Fibroblast of lung (primary cell): Measurements from ENCODE around the gene CACFD1.

Source experiments
- CTCF ChIP-seq, 2 donors: IDR thresholded peaks in 1 of 2; conservative IDR thresholded peaks in 1 of 2; 1 replicate in 1 of 2; 2 replicates in 1 of 2; pipeline ENCODE4 v1.5.1; 2011 to 2012; ENCODE audit warnings: low read length in 2 of 2, control low read depth in 1 of 2, inconsistent platforms in 1 of 2, low read depth in 1 of 2, mild to moderate bottlenecking in 1 of 2
- EZH2 ChIP-seq: IDR thresholded peaks from 2 replicates; pipeline ENCODE4 v1.5.1; 2012; ENCODE audit warnings: low read length, control low read depth, mild to moderate bottlenecking; ENCODE audit errors: missing control alignments

- TF ChIP-seq CTCF (conservative IDR thresholded peaks at IDR 0.05 in 1 of 2, IDR thresholded peaks at IDR 0.05 in 1 of 2; ENCODE audit: low read depth in 1 of 2, low read length in 2 of 2) = no peak
- no peak for TF ChIP-seq EZH2
These were observed 16.5 kb downstream of the CACFD1 start for GRCh38 chr9:133476036-133476931.
